Body of pancreas (tissue), 4 donors: Measurements from ENCODE around the gene LSMEM2. TPM values are rescaled to one million over a fixed set of nuclear protein-coding genes. Genes with fewer than 3 reads are reported as not detected.

Source experiments
- ATAC-seq: fragments of 150-250 bp; one replicate; pipeline ENCODE4 v1.9.1; 2016
- DNase-seq, 4 donors: peaks; one replicate each; pipeline ENCODE4 v3.0.0-alpha.2; 2019
- H3K27ac ChIP-seq, 4 donors: fragments of 200-600 bp; sonication (generic); 1 replicate in 3 of 4; 2 replicates in 1 of 4; pipeline versions ENCODE4 v1.5.1 to v1.6.1; 2016 to 2019; ENCODE audit warnings: mild to moderate bottlenecking in 1 of 4, mixed read lengths in 1 of 4, moderate library complexity in 1 of 4
- H3K27me3 ChIP-seq, 2 donors: fragments of 200-600 bp; sonication (generic); one replicate each; pipeline ENCODE4 v1.6.0; 2016; ENCODE audit warnings: mild to moderate bottlenecking in 1 of 2
- H3K36me3 ChIP-seq, 2 donors: fragments of 200-600 bp; sonication (generic); replicated peaks in 1 of 2; 2 replicates each; pipeline ENCODE4 v1.5.1; 2016; ENCODE audit warnings: low read depth in 2 of 2; ENCODE audit not compliant: insufficient read depth in 1 of 2
- H3K4me1 ChIP-seq: fragments of 200-600 bp; sonication (generic); one replicate; pipeline ENCODE4 v1.6.0; 2016
- H3K4me3 ChIP-seq, 2 donors: fragments of 200-600 bp; sonication (generic); 1 replicate in 1 of 2; 2 replicates in 1 of 2; pipeline ENCODE4 v1.5.1; 2016 to 2019
- H3K9me3 ChIP-seq, 3 donors: fragments of 200-600 bp; sonication (generic); 1 replicate in 2 of 3; 2 replicates in 1 of 3; pipeline ENCODE4 v1.5.1; 2016
- POLR2A ChIP-seq, 3 donors: fragments of 450-650 bp; IDR thresholded peaks; one replicate each; pipeline ENCODE4 v1.6.1; 2016; ENCODE audit warnings: antibody characterized with exemption in 3 of 3, mild to moderate bottlenecking in 2 of 3
- WGBS, 2 donors: methylation state at CpG; one replicate each; pipeline ENCODE4 v1.1.5; 2017; 5-methylcytosine and 5-hydroxymethylcytosine counted together
- intact Hi-C: fragments of 100-400 bp; cut with DNase I; formaldehyde crosslinking; loops from one replicate; pipeline ENCODE4 v1.15.1; 2023
- total RNA-seq, 2 donors: library from RNA; depleted of rRNA; stranded (reverse); fragments of >200 nt; gene quantifications; one replicate each; pipeline ENCODE4 v1.1.0, GENCODE V29; 2016
- TF ChIP-seq, protein P1 (sequence below), 7 experiments: fragments of 450-650 bp in 4 of 7; fragments of 200-600 bp in 3 of 7; sonication (generic) in 3 of 7; IDR thresholded peaks; one replicate each; pipeline ENCODE4 v1.5.1; 2016 to 2019; ENCODE audit warnings: antibody characterized with exemption in 7 of 7

Gene LSMEM2
- total RNA-seq, 2 donors from 2014 or later = not detected

DNA sequence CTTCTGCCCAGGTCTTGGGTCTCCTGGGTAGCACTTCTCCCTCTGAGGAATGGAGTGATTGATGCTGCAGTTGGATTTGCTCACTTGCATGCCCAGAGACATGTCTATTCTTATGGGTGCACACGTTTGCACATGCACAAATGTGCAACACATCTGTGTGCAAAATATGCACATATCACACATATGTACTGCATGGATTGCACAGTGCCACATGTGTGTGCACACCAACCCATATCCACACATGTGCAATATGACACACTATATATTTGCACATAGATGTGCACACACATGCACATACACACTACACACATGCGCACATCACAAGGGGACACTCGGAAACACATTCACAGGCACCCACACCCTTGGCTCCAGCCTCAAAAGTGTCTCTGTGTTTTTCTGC, 10.6 kb upstream of the LSMEM2 start:
- peaks cover 92% of the 10 kb centered on the region for H3K4me1 ChIP-seq
- peak overlapping the region; percentile 93 to 97 (median 94) for H3K27ac ChIP-seq
- no peak for ATAC-seq

DNA sequence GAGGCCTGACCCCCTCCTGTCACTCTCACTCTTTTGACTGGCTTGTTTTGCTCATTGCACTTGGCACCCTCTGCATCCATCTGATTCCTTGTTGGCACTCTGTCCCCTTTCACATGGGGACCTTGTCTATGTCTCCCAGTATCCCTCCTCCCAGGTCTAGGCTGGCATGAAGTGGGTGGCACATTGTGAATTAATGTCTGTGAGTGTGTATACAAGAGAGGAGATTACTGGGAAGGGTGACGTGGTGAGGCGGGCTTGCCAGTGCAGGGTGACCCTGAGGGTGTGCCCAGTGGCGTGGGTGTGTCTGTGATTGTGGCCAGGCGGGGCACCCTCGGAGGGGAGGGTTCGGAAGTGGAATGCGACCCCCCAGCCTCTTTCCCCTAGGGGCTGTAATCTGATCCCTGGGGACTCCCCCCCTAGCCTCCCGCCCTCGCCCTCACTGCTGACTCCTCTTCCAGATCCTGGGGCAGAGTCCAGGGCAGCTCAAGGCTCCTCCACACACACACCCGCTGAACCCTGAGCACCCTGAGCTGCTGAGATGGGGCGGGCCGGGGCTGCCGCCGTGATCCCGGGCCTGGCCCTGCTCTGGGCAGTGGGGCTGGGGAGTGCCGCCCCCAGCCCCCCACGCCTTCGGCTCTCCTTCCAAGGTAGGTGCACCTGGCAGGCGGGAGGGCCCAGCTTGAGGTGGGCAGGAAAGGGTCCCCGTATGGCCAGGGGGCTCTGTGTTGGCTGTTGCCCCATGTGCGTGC, 10.0 kb upstream of the LSMEM2 start, which contains the start of gene SEMA3B:
Gene SEMA3B, plus strand, starts transcription at position 445 of the 749 bp plus-strand sequence. Its CDS starts 94 bp downstream, at position 539.
- Histone ChIP-seq H3K9me3 (no peaks in the 10 kb centered on the region), H3K36me3 (no peaks in the 10 kb centered on the region), H3K4me1 (peaks cover 97% of the 10 kb centered on the region), H3K4me3 (peak within 1 kb of the TSS; percentile 4 to 16), H3K27me3 (no peaks in the 10 kb centered on the region), H3K27ac (peak within 1 kb of the TSS; percentile 93 to 97 (median 94))
- WGBS, 2 donors = 10 to 28% methylated on average over 15 to 21 of the region's 21 CpGs
- intact Hi-C loops = no loop called here
- ATAC-seq (peak; percentile 75), DNase-seq (peak; percentile 92 to 97 (median 96))
- TF ChIP-seq, protein P1, sequence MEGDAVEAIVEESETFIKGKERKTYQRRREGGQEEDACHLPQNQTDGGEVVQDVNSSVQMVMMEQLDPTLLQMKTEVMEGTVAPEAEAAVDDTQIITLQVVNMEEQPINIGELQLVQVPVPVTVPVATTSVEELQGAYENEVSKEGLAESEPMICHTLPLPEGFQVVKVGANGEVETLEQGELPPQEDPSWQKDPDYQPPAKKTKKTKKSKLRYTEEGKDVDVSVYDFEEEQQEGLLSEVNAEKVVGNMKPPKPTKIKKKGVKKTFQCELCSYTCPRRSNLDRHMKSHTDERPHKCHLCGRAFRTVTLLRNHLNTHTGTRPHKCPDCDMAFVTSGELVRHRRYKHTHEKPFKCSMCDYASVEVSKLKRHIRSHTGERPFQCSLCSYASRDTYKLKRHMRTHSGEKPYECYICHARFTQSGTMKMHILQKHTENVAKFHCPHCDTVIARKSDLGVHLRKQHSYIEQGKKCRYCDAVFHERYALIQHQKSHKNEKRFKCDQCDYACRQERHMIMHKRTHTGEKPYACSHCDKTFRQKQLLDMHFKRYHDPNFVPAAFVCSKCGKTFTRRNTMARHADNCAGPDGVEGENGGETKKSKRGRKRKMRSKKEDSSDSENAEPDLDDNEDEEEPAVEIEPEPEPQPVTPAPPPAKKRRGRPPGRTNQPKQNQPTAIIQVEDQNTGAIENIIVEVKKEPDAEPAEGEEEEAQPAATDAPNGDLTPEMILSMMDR (IDR thresholded peaks at IDR 0.05) = peak in 1 of 7 experiments; percentile 9
- peak; percentile 84 to 90 (median 85) for TF ChIP-seq POLR2A (IDR thresholded peaks at IDR 0.05)

More for the DNA sequence above, 10.6 kb upstream of the LSMEM2 start:
- Histone ChIP-seq H3K9me3 (no peaks in the 10 kb centered on the region), H3K27me3 (no peaks in the 10 kb centered on the region), H3K36me3 (no peaks in the 10 kb centered on the region), H3K4me3 (no peak overlapping the region)
- no peak for DNase-seq
- 8 to 37% methylated on average over 3 of the region's 3 CpGs for WGBS, 2 donors
- intact Hi-C loops = no loop called here
- no peak for TF ChIP-seq POLR2A (IDR thresholded peaks at IDR 0.05)
- TF ChIP-seq, protein P1 (IDR thresholded peaks at IDR 0.05) = no peak

DNA sequence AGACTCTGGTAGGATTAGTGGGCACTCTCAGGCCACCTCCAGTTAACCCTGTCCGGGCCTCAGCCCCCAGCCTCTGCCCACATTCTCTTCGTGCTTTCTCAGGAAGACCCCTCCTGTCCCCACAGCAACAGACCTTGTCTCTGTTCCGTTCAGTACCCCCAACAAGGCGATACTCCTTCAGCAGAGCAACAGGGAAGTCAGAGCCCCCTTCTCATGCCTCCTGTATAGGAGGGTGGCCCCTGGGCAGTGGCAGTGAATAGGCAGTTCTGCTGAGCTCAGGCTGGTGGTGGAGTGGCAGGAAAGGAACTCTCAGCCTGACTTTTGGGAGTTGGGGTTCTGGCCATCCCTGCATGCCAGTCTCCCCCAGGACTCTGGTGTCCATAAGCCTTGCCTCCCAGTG, 9.4 kb upstream of the LSMEM2 start:
- peaks cover 97% of the 10 kb centered on the region for H3K4me1 ChIP-seq
- peak overlapping the region; percentile 4 to 16 for H3K4me3 ChIP-seq
- H3K36me3 ChIP-seq = no peaks in the 10 kb centered on the region
- DNase-seq (no peak), ATAC-seq (no peak)
- no peak for TF ChIP-seq POLR2A (IDR thresholded peaks at IDR 0.05)
- TF ChIP-seq, protein P1 (IDR thresholded peaks at IDR 0.05) = no peak
- 17 to 22% methylated on average over 4 of the region's 4 CpGs for WGBS, 2 donors
- H3K9me3 ChIP-seq = no peaks in the 10 kb centered on the region
- no peaks in the 10 kb centered on the region for H3K27me3 ChIP-seq
- intact Hi-C loops = no loop called here
- peak overlapping the region; percentile 93 to 97 (median 94) for H3K27ac ChIP-seq

DNA sequence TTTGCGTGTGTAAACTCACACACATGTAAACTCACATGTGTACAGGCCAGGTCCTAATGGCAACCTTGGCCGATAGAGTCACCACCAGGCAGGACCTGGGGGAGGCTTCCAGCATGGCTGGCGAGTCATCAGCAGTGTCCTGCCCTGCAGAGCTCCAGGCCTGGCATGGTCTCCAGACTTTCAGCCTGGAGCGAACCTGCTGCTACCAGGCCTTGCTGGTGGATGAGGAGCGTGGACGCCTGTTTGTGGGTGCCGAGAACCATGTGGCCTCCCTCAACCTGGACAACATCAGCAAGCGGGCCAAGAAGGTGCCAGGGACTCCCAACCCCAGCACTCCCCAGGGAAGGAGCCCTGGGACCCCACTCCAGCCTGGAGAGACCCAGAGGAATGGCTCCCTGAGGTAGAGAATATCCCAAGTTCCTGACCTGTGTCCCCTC, 8.9 kb upstream of the LSMEM2 start:
- Histone ChIP-seq H3K4me1 (peaks cover 93% of the 10 kb centered on the region), H3K9me3 (no peaks in the 10 kb centered on the region), H3K4me3 (peak overlapping the region in 1 of 2 donors; percentile 16), H3K27me3 (no peaks in the 10 kb centered on the region), H3K36me3 (no peaks in the 10 kb centered on the region), H3K27ac (peak overlapping the region; percentile 93 to 97 (median 94))
- DNase-seq = no peak
- WGBS, 2 donors = 37 to 40% methylated on average over 1 to 8 of the region's 8 CpGs
- ATAC-seq = no peak
- TF ChIP-seq POLR2A (IDR thresholded peaks at IDR 0.05) = no peak
- TF ChIP-seq, protein P1 (IDR thresholded peaks at IDR 0.05) = no peak
- intact Hi-C loops = loop anchor here (5.0 to 10.0 kb wide), 2 partner anchors 38 to 75 kb away; partner anchors contain the start of gene GNAT1
